IMR-90 (cell line): ENCODE data around the gene SSR3. TPM values are rescaled to one million over a fixed set of nuclear protein-coding genes. Genes with fewer than 3 reads are reported as not detected.

Experiments
- ATAC-seq: fragments of 200-7000 bp; cut with Tn5 transposase; 2 replicates; pipeline ENCODE4 v1.9.1; 2020; ENCODE audit warnings: low read depth, mild to moderate bottlenecking, moderate library complexity
- BruUV-seq: library from RNA; stranded (reverse); fragments of 400-500 nt; replicated peaks from 2 replicates; lab custom pipeline; 2021; lab: Mats Ljungman, UMichigan
- CTCF ChIA-PET: fragments of 300-600 bp; formaldehyde crosslinking; extraction: SDS; loops from one replicate; lab custom pipeline; 2021; ENCODE audit warnings: antibody characterized with exemption; lab: Yijun Ruan, JAX
- POLR2A ChIA-PET: fragments of 300-600 bp; sonication (Branson Sonifier 250); formaldehyde crosslinking; loops from one replicate; lab custom pipeline; 2022; ENCODE audit warnings: antibody characterized with exemption; ENCODE audit not compliant: unreplicated experiment; lab: Charles Lee
- DNase-seq: peaks from one replicate; pipeline ENCODE4 v3.0.0; 2013
- H2AFZ ChIP-seq: replicated peaks from 2 replicates; pipeline ENCODE3; 2013; ENCODE audit warnings: low read length, mild to moderate bottlenecking; ENCODE audit not compliant: poor library complexity
- H2AK5ac ChIP-seq: 2 replicates; pipeline ENCODE4 v1.6.1; 2013; ENCODE audit warnings: low read depth, low read length, inconsistent platforms
- H2AK9ac ChIP-seq: replicated peaks from 2 replicates; pipeline ENCODE3; 2013; ENCODE audit warnings: mild to moderate bottlenecking, low read depth, low read length, moderate library complexity; ENCODE audit not compliant: poor library complexity
- H2BK120ac ChIP-seq: 2 replicates; pipeline ENCODE4 v1.6.1; 2013; ENCODE audit warnings: low read depth, low read length, inconsistent platforms
- H2BK15ac ChIP-seq: 3 replicates; pipeline ENCODE4 v1.6.1; 2013; ENCODE audit warnings: low read depth, low read length, inconsistent platforms
- H2BK20ac ChIP-seq: 2 replicates; pipeline ENCODE4 v1.6.1; 2013; ENCODE audit warnings: low read depth, mild to moderate bottlenecking, inconsistent platforms, low read length, moderate library complexity
- H2BK5ac ChIP-seq: 2 replicates; pipeline ENCODE4 v1.6.1; 2013; ENCODE audit warnings: mild to moderate bottlenecking, low read depth, low read length, inconsistent platforms; ENCODE audit not compliant: poor library complexity, severe bottlenecking
- H3K14ac ChIP-seq: replicated peaks from 2 replicates; pipeline ENCODE4 v1.6.1; 2013; ENCODE audit warnings: low read depth, low read length, inconsistent platforms
- H3K18ac ChIP-seq: 2 replicates; pipeline ENCODE4 v1.6.1; 2013; ENCODE audit warnings: low read depth, low read length, control low read depth
- H3K23ac ChIP-seq: 2 replicates; pipeline ENCODE4 v1.6.1; 2013; ENCODE audit warnings: low read depth, low read length, inconsistent platforms
- H3K27ac ChIP-seq: 2 replicates; pipeline ENCODE4 v1.5.1; 2013; ENCODE audit warnings: mild to moderate bottlenecking, control low read depth, low read length; ENCODE audit not compliant: insufficient read depth
- H3K27me3 ChIP-seq: 2 replicates; pipeline ENCODE4 v1.6.1; 2013; ENCODE audit warnings: low read length; ENCODE audit not compliant: control insufficient read depth, insufficient read depth
- H3K36me3 ChIP-seq: 2 replicates; pipeline ENCODE4 v1.6.1; 2013; ENCODE audit warnings: low read length, mixed read lengths; ENCODE audit not compliant: control insufficient read depth, insufficient read depth
- H3K4ac ChIP-seq: 2 replicates; pipeline ENCODE4 v1.6.1; 2013; ENCODE audit warnings: low read depth, low read length, inconsistent platforms
- H3K4me1 ChIP-seq: 2 replicates; pipeline ENCODE4 v1.6.1; 2013; ENCODE audit warnings: low read length, mixed read lengths; ENCODE audit not compliant: control insufficient read depth, insufficient read depth
- H3K4me2 ChIP-seq: 2 replicates; pipeline ENCODE4 v1.6.1; 2013; ENCODE audit warnings: low read depth, mild to moderate bottlenecking, control low read depth, low read length, moderate library complexity
- H3K4me3 ChIP-seq: 2 replicates; pipeline ENCODE4 v1.5.1; 2013; ENCODE audit warnings: low read depth, mild to moderate bottlenecking, control low read depth, low read length, moderate library complexity; ENCODE audit not compliant: insufficient read depth
- H3K56ac ChIP-seq: 2 replicates; pipeline ENCODE4 v1.6.1; 2013; ENCODE audit warnings: low read length, inconsistent platforms; ENCODE audit not compliant: insufficient read depth; ENCODE audit errors: extremely low read depth
- H3K79me1 ChIP-seq, 2 experiments: 2 replicates each; pipeline ENCODE4 v1.6.1; 2013; ENCODE audit warnings: low read length in 2 of 2, inconsistent platforms in 1 of 2, low read depth in 1 of 2
- H3K9ac ChIP-seq: 2 replicates; pipeline ENCODE4 v1.6.1; 2013; ENCODE audit warnings: low read depth, low read length, control low read depth
- H3K9me1 ChIP-seq: 2 replicates; pipeline ENCODE4 v1.6.1; 2013; ENCODE audit warnings: low read length, inconsistent platforms; ENCODE audit not compliant: insufficient read depth
- H3K9me3 ChIP-seq: 2 replicates; pipeline ENCODE4 v1.6.1; 2013; ENCODE audit warnings: low read length; ENCODE audit not compliant: control insufficient read depth, insufficient read depth
- H4K20me1 ChIP-seq: 2 replicates; pipeline ENCODE4 v1.6.1; 2013; ENCODE audit warnings: low read length, inconsistent platforms; ENCODE audit not compliant: insufficient read depth
- H4K5ac ChIP-seq: 2 replicates; pipeline ENCODE4 v1.6.1; 2013; ENCODE audit warnings: mild to moderate bottlenecking, low read depth, low read length, control low read depth
- H4K8ac ChIP-seq, 2 experiments: 2 replicates each; pipeline ENCODE4 v1.6.1; 2013; ENCODE audit warnings: low read depth in 2 of 2, low read length in 2 of 2, control low read depth in 1 of 2, inconsistent platforms in 1 of 2
- H4K91ac ChIP-seq: 2 replicates; pipeline ENCODE4 v1.6.1; 2013; ENCODE audit warnings: low read depth, low read length, inconsistent platforms; ENCODE audit not compliant: insufficient read depth
- CEBPB ChIP-seq: IDR thresholded peaks from 2 replicates; pipeline ENCODE4 v1.6.1; 2012; ENCODE audit warnings: low read depth, low read length, improper control_type of control experiment
- CHD1 ChIP-seq: IDR thresholded peaks from 2 replicates; pipeline ENCODE4 v1.6.1; 2012; ENCODE audit warnings: low read depth, low read length, improper control_type of control experiment
- FOS ChIP-seq: fragments of 150-350 bp; IDR thresholded peaks from 2 replicates; pipeline ENCODE4 v1.6.1; 2016; ENCODE audit warnings: low read depth, low read length
- MAFK ChIP-seq: IDR thresholded peaks from 2 replicates; pipeline ENCODE4 v1.6.1; 2012; ENCODE audit warnings: low read depth, low read length, improper control_type of control experiment
- MXI1 ChIP-seq: IDR thresholded peaks from 2 replicates; pipeline ENCODE4 v1.6.1; 2012; ENCODE audit warnings: low read depth, mild to moderate bottlenecking, low read length, moderate library complexity, borderline replicate concordance
- NFE2L2 ChIP-seq: fragments of 150-350 bp; IDR thresholded peaks from 2 replicates; pipeline ENCODE4 v1.6.1; 2016; ENCODE audit warnings: low read depth, mild to moderate bottlenecking, low read length
- POLR2A ChIP-seq: IDR thresholded peaks from 2 replicates; pipeline ENCODE4 v1.6.1; 2012; ENCODE audit warnings: mild to moderate bottlenecking, low read depth, low read length
- RAD21 ChIP-seq: IDR thresholded peaks from 2 replicates; pipeline ENCODE4 v1.6.1; 2012; ENCODE audit warnings: low read length, improper control_type of control experiment
- RCOR1 ChIP-seq: IDR thresholded peaks from 2 replicates; pipeline ENCODE4 v1.6.1; 2012; ENCODE audit warnings: mild to moderate bottlenecking, low read length, improper control_type of control experiment; ENCODE audit not compliant: insufficient replicate concordance
- RFX5 ChIP-seq: IDR thresholded peaks from 2 replicates; pipeline ENCODE4 v1.8.0; 2012; ENCODE audit warnings: low read depth, mild to moderate bottlenecking, low read length, moderate library complexity
- SMC3 ChIP-seq: fragments of 150-350 bp; IDR thresholded peaks from 2 replicates; pipeline ENCODE4 v1.6.1; 2016; ENCODE audit warnings: low read depth, mild to moderate bottlenecking, antibody characterized with exemption, low read length, moderate library complexity
- whole genome bisulfite sequencing, 2 experiments: methylation state at CpG; one replicate each; pipeline versions ENCODE4 v1.1.5 to v1.1.7; 2013; ENCODE audit warnings: missing lambda C conversion rate in 2 of 2; ENCODE audit not compliant: insufficient read length in 1 of 2; ENCODE audit errors: extremely low coverage in 2 of 2; 5-methylcytosine and 5-hydroxymethylcytosine counted together
- dilution Hi-C: fragments of 300-500 bp; cut with HindIII; formaldehyde crosslinking; loops from one replicate; pipeline ENCODE4 v1.14.3; 2018; ENCODE audit warnings: low sequenced_read_pairs; ENCODE audit not compliant: unreplicated experiment
- in situ Hi-C: fragments of 300-500 bp; cut with MboI; formaldehyde crosslinking; loops from 3 replicates; pipeline ENCODE4 v1.14.3; 2019; ENCODE audit warnings: low sequenced_read_pairs, inconsistent platforms, mixed read lengths
- intact Hi-C: fragments of 100-400 bp; cut with micrococcal nuclease; formaldehyde crosslinking; loops from 2 replicates; pipeline ENCODE4 v1.10.0; 2022
- polyA plus RNA-seq, 3 experiments: library from polyadenylated mRNA; depleted of rRNA; stranded (reverse); fragments of >200 nt; gene quantifications; 2 replicates each; pipeline ENCODE4 v1.2.3, GENCODE V29; 2012; ENCODE audit warnings: low replicate concordance in 1 of 3
- total RNA-seq: library from RNA; depleted of rRNA; stranded (reverse); fragments of >200 nt; gene quantifications from 2 replicates; pipeline ENCODE4 v1.2.3, GENCODE V29; 2012
- TF ChIP-seq, protein P1 (sequence below): fragments of 150-350 bp; IDR thresholded peaks from 2 replicates; pipeline ENCODE4 v1.6.1; 2016; ENCODE audit warnings: low read depth, mild to moderate bottlenecking, low read length, moderate library complexity, borderline replicate concordance
- TF ChIP-seq, protein P2 (sequence below): fragments of 150-350 bp; IDR thresholded peaks from 2 replicates; pipeline ENCODE4 v1.6.1; 2017; ENCODE audit warnings: mild to moderate bottlenecking, antibody characterized with exemption, low read length, low read depth

Gene SSR3
- total and polyA plus RNA-seq, 2 of the 4 experiments (the other 2 are of a cell fraction): 246 to 608 TPM

DNA sequence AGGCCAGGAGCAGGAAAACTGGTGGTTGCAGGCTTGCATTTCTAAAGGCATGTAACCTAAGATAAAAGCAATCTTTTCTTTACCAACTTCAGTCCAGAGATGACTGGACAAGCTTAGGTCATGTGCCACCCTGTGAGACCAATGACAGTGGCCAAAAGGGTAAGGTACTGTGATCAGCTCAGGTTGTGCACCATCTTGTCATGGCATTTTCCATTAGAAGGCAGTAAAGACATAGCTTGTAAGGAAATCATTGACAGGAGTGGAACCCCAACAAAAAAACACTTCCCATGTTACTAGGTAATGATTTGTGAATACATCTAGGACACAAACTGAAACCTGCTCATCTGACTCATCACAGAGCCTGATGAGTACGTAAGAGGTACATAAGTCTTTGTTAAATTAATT is 35.2 kb downstream of the SSR3 start:
- Histone ChIP-seq H3K9me3 (no peaks in the 10 kb centered on the region), H2BK5ac (no peak overlapping the region), H2BK120ac (no peak overlapping the region), H2BK15ac (no peak overlapping the region), H3K14ac (no peak overlapping the region), H3K4me2 (no peak overlapping the region), H2AK9ac (no peak overlapping the region), H3K4me1 (no peaks in the 10 kb centered on the region), H4K5ac (no peak overlapping the region), H3K4ac (no peak overlapping the region), H2AK5ac (no peak overlapping the region), H3K27me3 (no peaks in the 10 kb centered on the region), H3K27ac (no peak overlapping the region), H3K4me3 (no peak overlapping the region), H3K23ac (no peak overlapping the region), H4K8ac (no peak overlapping the region), H3K18ac (no peak overlapping the region), H2BK20ac (no peak overlapping the region), H2AFZ (no peak overlapping the region), H3K79me1 (no peaks in the 10 kb centered on the region), H3K56ac (no peak overlapping the region), H4K91ac (no peak overlapping the region), H3K9ac (no peak overlapping the region), H3K9me1 (no peaks in the 10 kb centered on the region), H3K36me3 (no peaks in the 10 kb centered on the region), H4K20me1 (no peaks in the 10 kb centered on the region)
- no TSS peak for BruUV-seq
- WGBS, 2 experiments: no CpG with 5 or more reads among the region's 1 CpG
- dilution Hi-C loops: loop anchor here (25.0 kb wide), 1 partner anchor 357 kb away; no protein-coding TSS in a partner anchor
- intact Hi-C loops: no loop called here
- ATAC-seq (no peak), DNase-seq (no peak)
- in situ Hi-C loops: no loop called here
- CTCF ChIA-PET: interaction anchor here (0.6 to 0.7 kb wide), 3 partner anchors 11 to 367 kb away, joined by 3 to 5 read pairs (median 3); no protein-coding TSS in a partner anchor
- no peak for TF ChIP-seq RAD21
- TF ChIP-seq MXI1: no peak
- TF ChIP-seq RFX5: no peak
- no peak for TF ChIP-seq CHD1
- no peak for TF ChIP-seq CEBPB
- TF ChIP-seq SMC3: no peak
- no peak for TF ChIP-seq NFE2L2
- no peak for TF ChIP-seq POLR2A
- TF ChIP-seq RCOR1: no peak
- TF ChIP-seq FOS: no peak
- TF ChIP-seq MAFK: no peak
- TF ChIP-seq, protein P1, sequence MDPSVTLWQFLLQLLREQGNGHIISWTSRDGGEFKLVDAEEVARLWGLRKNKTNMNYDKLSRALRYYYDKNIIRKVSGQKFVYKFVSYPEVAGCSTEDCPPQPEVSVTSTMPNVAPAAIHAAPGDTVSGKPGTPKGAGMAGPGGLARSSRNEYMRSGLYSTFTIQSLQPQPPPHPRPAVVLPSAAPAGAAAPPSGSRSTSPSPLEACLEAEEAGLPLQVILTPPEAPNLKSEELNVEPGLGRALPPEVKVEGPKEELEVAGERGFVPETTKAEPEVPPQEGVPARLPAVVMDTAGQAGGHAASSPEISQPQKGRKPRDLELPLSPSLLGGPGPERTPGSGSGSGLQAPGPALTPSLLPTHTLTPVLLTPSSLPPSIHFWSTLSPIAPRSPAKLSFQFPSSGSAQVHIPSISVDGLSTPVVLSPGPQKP: no peak
- TF ChIP-seq, protein P2, sequence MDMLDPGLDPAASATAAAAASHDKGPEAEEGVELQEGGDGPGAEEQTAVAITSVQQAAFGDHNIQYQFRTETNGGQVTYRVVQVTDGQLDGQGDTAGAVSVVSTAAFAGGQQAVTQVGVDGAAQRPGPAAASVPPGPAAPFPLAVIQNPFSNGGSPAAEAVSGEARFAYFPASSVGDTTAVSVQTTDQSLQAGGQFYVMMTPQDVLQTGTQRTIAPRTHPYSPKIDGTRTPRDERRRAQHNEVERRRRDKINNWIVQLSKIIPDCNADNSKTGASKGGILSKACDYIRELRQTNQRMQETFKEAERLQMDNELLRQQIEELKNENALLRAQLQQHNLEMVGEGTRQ: no peak
- POLR2A ChIA-PET: no interaction called here
